NCI-H2081 (cell line): ENCODE measurements around the gene ABCA12.

Experiments
- DNase-seq, 2 experiments: peaks; one replicate each; lab custom pipeline; 2025; lab: John Stamatoyannopoulos, UW

The ABCA12 gene

DNA sequence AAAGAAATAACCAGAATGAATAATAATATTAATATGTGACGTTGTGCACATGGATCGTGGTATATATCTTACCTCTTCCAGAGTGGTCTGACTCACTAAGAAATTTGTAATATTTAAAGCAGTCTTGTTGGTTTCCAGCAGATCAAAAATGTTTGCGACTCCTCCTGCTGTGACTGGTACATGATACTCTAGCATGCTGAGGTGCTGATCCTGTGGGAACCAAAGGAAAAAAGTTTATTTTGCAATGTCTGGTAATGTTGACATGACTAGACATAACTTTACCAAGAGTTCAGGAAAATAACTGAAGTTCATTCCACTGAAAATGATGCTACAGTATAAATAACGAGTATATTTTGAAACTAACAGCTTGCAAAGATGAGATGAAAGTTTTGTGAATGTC, 204.4 kb downstream of the ABCA12 start:
- no peak for DNase-seq

- no peak for DNase-seq
Measured at GRCh38 chr2:214904634-214905033, 233.8 kb downstream of the ABCA12 start.

GRCh38 chr2:214904176-214904575, 234.2 kb downstream of the ABCA12 start:
- DNase-seq, result no peak

GRCh38 chr2:214902286-214902685, 236.1 kb downstream of the ABCA12 start:
- peak; percentile 55 to 92 for DNase-seq

DNA sequence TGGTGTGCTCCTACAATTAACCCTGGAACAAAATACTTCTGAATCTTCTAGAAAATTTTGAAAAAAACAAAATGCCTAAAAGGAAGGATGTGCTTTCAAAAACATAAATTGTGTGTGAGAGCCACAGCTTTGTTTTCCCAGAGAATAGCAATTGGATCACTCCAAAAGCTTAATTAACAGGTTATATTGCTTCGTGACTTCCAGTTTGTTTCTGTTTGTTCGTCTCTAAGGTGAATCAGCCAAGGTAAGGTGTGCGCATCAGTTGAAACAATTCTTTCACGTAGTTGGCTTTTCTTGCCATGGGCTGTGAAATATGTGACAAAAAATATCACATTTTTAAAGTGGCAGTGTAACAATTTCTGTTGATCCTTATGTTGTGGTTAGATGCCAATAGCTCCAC, 238.7 kb downstream of the ABCA12 start:
- peak; percentile 18 to 56 for DNase-seq

- no peak for DNase-seq
Measured at GRCh38 chr2:214896274-214896673, 242.2 kb downstream of the ABCA12 start.

GRCh38 chr2:214895469-214895868, 243.0 kb downstream of the ABCA12 start:
- no peak for DNase-seq

DNA sequence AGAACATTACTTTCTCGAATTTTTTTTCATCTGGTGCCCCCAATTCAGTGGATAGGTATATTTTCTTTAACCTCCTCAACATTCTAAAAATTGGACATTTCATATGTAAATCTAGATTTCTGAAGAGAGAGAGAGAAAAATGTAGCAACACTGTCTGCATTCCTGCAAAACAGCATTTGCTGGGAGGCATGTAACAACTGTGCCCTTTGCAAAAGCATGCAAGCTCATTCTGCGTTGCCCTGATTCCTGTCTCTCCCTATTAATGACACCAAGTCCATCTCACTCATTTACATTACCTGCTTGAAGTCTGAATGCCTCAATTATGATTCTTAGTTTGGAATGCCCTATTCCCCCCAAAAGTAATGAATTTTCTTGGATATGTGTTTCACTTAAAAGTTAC, 249.1 kb downstream of the ABCA12 start:
- DNase-seq, result no peak

DNA sequence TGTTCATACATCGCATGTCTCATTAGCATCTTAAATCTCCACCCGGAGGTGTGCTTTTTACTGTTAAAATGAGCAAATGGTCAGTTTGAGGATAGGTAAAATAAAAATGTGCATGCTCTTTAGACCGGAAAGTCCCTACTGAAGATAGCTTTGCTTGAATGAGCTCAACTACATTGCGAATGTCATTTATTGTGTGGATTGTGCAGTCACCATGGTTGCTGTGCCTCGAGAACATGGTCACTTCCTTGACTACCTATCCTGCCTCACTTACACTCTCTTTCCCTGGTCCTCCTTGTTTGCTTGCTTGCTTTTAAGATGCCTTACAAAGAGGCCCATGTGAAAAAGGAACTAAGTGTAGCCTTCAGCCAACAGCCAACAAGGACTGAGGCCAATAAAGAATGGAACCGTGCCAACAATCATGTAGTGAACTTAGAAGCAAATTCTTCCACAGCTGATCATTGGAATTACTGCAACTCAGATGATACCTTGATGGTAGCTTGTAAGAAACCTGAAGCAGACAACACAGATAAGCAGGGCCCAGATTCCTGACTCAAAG, 256.7 kb downstream of the ABCA12 start:
- DNase-seq, result no peak
